Measurements from ENCODE around the gene EARS2.
"Not testable (repeated sequence)": the region's sequence is repeated elsewhere in the genome, so short reads cannot be mapped to it uniquely, and the experiment has no call there.

The EARS2 gene

GRCh38 chr16:23566724-23567123, 9.6 kb upstream of the EARS2 start:
- DNase-seq, result no peak

- no peak for DNase-seq
These were observed 7.6 kb upstream of the EARS2 start for GRCh38 chr16:23564575-23565363.

- DNase-seq, result no peak
These were observed 6.0 kb upstream of the EARS2 start for GRCh38 chr16:23563186-23563585.

- no peak for DNase-seq
These were observed 5.4 kb upstream of the EARS2 start for GRCh38 chr16:23562505-23562904.

GRCh38 chr16:23561586-23561985, 4.4 kb upstream of the EARS2 start:
- no peak for DNase-seq

GRCh38 chr16:23557779-23558702, 891 bp upstream of the EARS2 start:
- no peak for DNase-seq

- DNase-seq, result no peak
These were observed 2.6 kb downstream of the EARS2 start for GRCh38 chr16:23554536-23554935.

GRCh38 chr16:23552161-23552560, 5.0 kb downstream of the EARS2 start:
- no peak for DNase-seq

- no peak for DNase-seq
These were observed 7.2 kb downstream of the EARS2 start for GRCh38 chr16:23549938-23550337.

- DNase-seq, result no peak
These were observed 12.7 kb downstream of the EARS2 start for GRCh38 chr16:23544436-23544835.

GRCh38 chr16:23540817-23541178, 16.4 kb downstream of the EARS2 start:
- not testable (repeated sequence) for DNase-seq

- no peak for DNase-seq
These were observed 16.9 kb downstream of the EARS2 start for GRCh38 chr16:23539984-23540816.

- DNase-seq, result no peak
These were observed 18.3 kb downstream of the EARS2 start for GRCh38 chr16:23538919-23539278.

GRCh38 chr16:23537390-23537789, 19.8 kb downstream of the EARS2 start:
- DNase-seq, result no peak

- no peak for DNase-seq
These were observed 21.2 kb downstream of the EARS2 start for GRCh38 chr16:23535901-23536300.

GRCh38 chr16:23534868-23535860, 22.0 kb downstream of the EARS2 start:
- DNase-seq, result no peak

GRCh38 chr16:23532448-23532847, 24.7 kb downstream of the EARS2 start:
- DNase-seq, result no peak

- no peak for DNase-seq
These were observed 27.1 kb downstream of the EARS2 start for GRCh38 chr16:23530062-23530461.

- DNase-seq, result no peak
These were observed 28.4 kb downstream of the EARS2 start for GRCh38 chr16:23528644-23529310.

- DNase-seq, result no peak
These were observed 29.0 kb downstream of the EARS2 start for GRCh38 chr16:23527961-23528643.

GRCh38 chr16:23524886-23525285, 32.3 kb downstream of the EARS2 start:
- no peak for DNase-seq

Measured in CD4-positive, alpha-beta T cell treated with Interleukin-4 for 1 hour (primary cell).